Superior temporal gyrus (tissue), 1 donor: ENCODE results near the gene RNASEH2C.
"Not testable (repeated sequence)": the region's sequence is repeated elsewhere in the genome, so short reads cannot be mapped to it uniquely, and the experiment has no call there.

Experiments used
- DNase-seq: peaks from one replicate; pipeline ENCODE4 v3.0.0-alpha.2; 2016; ENCODE audit errors: extremely low spot score

RNASEH2C gene

DNA sequence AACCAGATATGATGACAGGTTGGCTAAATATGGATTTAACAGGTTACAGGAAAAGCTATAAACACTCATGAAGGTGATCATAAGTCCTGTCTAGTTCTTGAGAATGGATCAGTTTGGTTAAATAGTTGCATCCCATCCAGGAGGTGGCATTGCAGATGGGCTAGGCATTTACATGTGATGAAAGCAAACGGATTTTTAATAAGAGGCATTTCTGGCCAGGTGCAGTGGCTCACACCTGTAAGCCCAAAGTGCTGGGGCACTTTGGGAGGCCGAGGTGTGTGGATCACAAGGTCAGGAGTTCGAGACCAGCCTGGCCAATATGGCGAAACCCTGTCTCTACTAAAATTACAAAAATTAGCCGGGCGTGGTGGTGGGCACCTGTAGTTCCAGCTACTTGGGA is 37.1 kb downstream of the RNASEH2C start:
- not testable (repeated sequence) for DNase-seq

DNA sequence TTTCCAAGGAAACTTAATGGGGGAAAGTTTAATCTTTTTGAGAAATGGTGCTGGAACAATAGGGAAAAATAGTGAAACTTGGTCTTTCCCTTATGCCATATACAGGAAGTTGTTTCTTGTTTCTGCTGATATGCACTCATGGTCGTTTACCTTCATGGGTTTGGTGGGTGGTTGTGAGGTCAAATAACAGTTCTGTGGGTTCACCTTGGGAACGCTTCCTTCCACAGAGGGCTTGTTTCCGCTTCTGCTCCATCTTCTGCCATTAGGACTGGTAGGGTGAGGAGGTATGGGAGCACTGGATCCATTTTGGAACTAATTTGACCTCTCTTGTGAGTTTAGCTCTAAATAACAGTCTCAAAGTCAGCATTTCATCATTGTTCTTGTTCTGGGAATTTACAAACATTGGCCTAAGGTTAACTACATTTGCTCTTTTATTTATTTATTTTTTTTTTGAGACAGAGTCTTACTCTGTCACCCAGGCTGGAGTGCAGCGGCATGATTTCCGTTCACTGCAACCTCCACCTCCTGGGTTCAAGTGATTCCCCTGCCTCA is 40.3 kb downstream of the RNASEH2C start:
- DNase-seq, result no peak

DNA sequence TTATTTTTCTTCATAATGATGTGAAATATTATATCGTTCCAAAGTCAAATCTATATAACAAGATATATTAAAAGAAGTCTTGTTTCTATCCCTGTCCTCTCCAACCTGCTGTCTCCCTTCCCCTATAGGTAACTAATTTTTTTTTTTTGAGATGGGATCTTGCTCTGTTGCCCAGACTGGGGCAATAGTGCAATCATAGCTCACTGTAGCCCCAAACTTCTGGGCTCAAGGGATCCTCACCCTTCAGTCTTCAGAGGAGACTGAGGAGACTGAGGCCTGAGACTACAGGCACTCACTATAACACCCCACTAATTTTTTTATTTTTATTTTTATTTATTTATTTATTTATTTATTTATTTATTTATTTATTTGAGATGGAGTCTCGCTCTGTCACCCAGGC is 47.6 kb downstream of the RNASEH2C start:
- DNase-seq, result no peak

DNA sequence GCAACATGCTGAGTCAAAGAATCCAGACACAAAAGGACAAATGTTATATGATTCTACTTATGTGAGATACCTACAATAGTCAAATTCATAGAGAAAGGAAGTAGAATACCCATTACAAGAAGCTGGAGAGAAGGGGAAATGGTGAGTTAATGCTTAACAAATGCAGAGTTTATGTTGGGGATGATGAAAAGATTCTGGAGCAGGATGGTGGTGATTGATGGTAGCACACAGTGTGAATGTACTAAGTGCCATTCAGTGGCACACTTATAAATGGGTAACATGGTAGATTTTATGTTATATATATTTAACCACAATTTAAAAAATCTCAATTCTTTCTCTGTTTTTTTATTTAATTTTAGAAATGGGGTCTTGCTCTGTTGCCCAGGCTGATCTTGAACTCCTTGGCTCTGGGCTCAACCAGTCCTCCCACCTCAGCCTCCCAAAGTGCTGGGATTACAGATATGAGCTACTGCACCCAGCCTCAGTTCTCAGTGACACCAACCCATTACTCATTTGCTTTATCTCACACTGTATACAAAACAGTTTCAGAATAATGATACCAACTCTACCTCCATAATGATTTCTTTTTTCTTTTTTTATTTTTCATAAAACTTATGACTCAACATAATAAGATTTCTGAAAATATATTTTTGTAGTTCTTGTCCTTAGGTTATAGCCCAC is 48.3 kb downstream of the RNASEH2C start:
- DNase-seq, result no peak
